B cell (primary cell): ENCODE data around the gene CST7. TPM values are rescaled to one million over a fixed set of nuclear protein-coding genes. Genes with fewer than 3 reads are reported as not detected.

Experiments used
- ATAC-seq: fragments of 200-7000 bp; cut with Tn5 transposase; one replicate; pipeline ENCODE4 v1.10.0; 2021; ENCODE audit warnings: low read depth, mild to moderate bottlenecking, moderate number of reproducible peaks, moderate library complexity
- CTCF ChIA-PET: fragments of 350-600 bp; sonication (Branson Sonifier 250); formaldehyde crosslinking; loops from one replicate; lab custom pipeline; 2021; ENCODE audit warnings: antibody characterized with exemption, inconsistent platforms; lab: Charles Lee
- POLR2A ChIA-PET: fragments of 350-600 bp; sonication (Branson Sonifier 250); formaldehyde crosslinking; loops from one replicate; lab custom pipeline; 2021; ENCODE audit warnings: antibody characterized with exemption; lab: Charles Lee
- DNase-seq: peaks from one replicate; pipeline ENCODE4 v3.0.0; 2013
- H2AFZ ChIP-seq: 2 replicates; pipeline ENCODE4 v1.6.1; 2012; ENCODE audit warnings: mild to moderate bottlenecking, low read depth, low read length; ENCODE audit not compliant: insufficient read depth, poor library complexity, severe bottlenecking
- H3K27ac ChIP-seq, 2 donors: 1 replicate in 1 of 2; 2 replicates in 1 of 2; pipeline ENCODE4 v1.5.1; 2012 to 2013; ENCODE audit warnings: low read length in 2 of 2, mild to moderate bottlenecking in 2 of 2, moderate library complexity in 1 of 2
- H3K27me3 ChIP-seq, 4 experiments: fragments of 200-600 bp in 1 of 4; sonication (generic) in 1 of 4; replicated peaks in 1 of 4; 1 replicate in 2 of 4; 2 replicates in 2 of 4; pipeline versions ENCODE4 v1.6.1 to v1.7.0; 2013 to 2016; ENCODE audit warnings: low read length in 3 of 4, mild to moderate bottlenecking in 2 of 4, mixed read lengths in 1 of 4, moderate library complexity in 1 of 4; ENCODE audit not compliant: insufficient read depth in 4 of 4, control insufficient read depth in 3 of 4; ENCODE audit errors: control extremely low read depth in 1 of 4
- H3K36me3 ChIP-seq, 2 experiments: replicated peaks in 1 of 2; 1 replicate in 1 of 2; 2 replicates in 1 of 2; pipeline versions ENCODE4 v1.6.1 to v1.7.1; 2013; ENCODE audit warnings: low read length in 1 of 2; ENCODE audit not compliant: insufficient read depth in 2 of 2, control insufficient read depth in 1 of 2; ENCODE audit errors: control extremely low read depth in 1 of 2, extremely low read depth in 1 of 2
- H3K4me1 ChIP-seq, 2 donors: fragments of 200-600 bp in 1 of 2; sonication (generic) in 1 of 2; 1 replicate in 1 of 2; 2 replicates in 1 of 2; pipeline versions ENCODE4 v1.5.1 to v1.6.1; 2013 to 2017; ENCODE audit warnings: low read length in 2 of 2; ENCODE audit not compliant: control insufficient read depth in 2 of 2, insufficient read depth in 2 of 2
- H3K4me2 ChIP-seq: replicated peaks from 2 replicates; pipeline ENCODE3; 2012; ENCODE audit warnings: mild to moderate bottlenecking, low read depth, low read length; ENCODE audit not compliant: poor library complexity, severe bottlenecking
- H3K4me3 ChIP-seq, 5 experiments: fragments of 200-600 bp in 1 of 5; sonication (generic) in 1 of 5; 1 replicate in 3 of 5; 2 replicates in 2 of 5; pipeline versions ENCODE4 v1.5.1 to v1.7.0; 2011 to 2016; ENCODE audit warnings: low read length in 4 of 5, mild to moderate bottlenecking in 4 of 5, low read depth in 2 of 5, control low read depth in 1 of 5, moderate library complexity in 1 of 5; ENCODE audit not compliant: insufficient read depth in 1 of 5; ENCODE audit errors: control extremely low read depth in 1 of 5, extremely low read depth in 1 of 5
- H3K79me2 ChIP-seq: fragments of 200-600 bp; sonication (generic); one replicate; pipeline ENCODE4 v1.6.0; 2016; ENCODE audit warnings: low read length; ENCODE audit not compliant: control insufficient read depth, insufficient read depth
- H3K9ac ChIP-seq: fragments of 200-600 bp; sonication (generic); 2 replicates; pipeline ENCODE4 v1.6.1; 2017; ENCODE audit warnings: mild to moderate bottlenecking, low read length, moderate library complexity
- H3K9me3 ChIP-seq, 3 donors: one replicate each; pipeline versions ENCODE4 v1.6.1 to v1.7.1; 2013; ENCODE audit warnings: low read length in 2 of 3; ENCODE audit not compliant: control insufficient read depth in 2 of 3, insufficient read depth in 1 of 3; ENCODE audit errors: control extremely low read depth in 1 of 3
- H4K20me1 ChIP-seq: 2 replicates; pipeline ENCODE4 v1.6.0; 2012; ENCODE audit warnings: mild to moderate bottlenecking, low read length; ENCODE audit not compliant: insufficient read depth, control insufficient read depth, poor library complexity, severe bottlenecking
- H3K27ac Mint-ChIP-seq: one replicate; pipeline ENCODE4 v1.8.0; 2021; ENCODE audit warnings: mixed read lengths
- H3K27me3 Mint-ChIP-seq: one replicate; pipeline ENCODE4 v1.8.0; 2021; ENCODE audit warnings: mixed read lengths
- H3K4me1 Mint-ChIP-seq: one replicate; pipeline ENCODE4 v1.8.0; 2021; ENCODE audit warnings: mixed read lengths
- H3K4me3 Mint-ChIP-seq: one replicate; pipeline ENCODE4 v1.8.0; 2021; ENCODE audit warnings: mixed read lengths
- H3K9me3 Mint-ChIP-seq: one replicate; pipeline ENCODE4 v1.8.0; 2022; ENCODE audit warnings: mixed read lengths; ENCODE audit not compliant: insufficient read depth
- CTCF ChIP-seq: fragments of 200-600 bp; IDR thresholded peaks from one replicate; pipeline ENCODE4 v1.8.0; 2022; ENCODE audit warnings: antibody characterized with exemption, mild to moderate bottlenecking
- EZH2 ChIP-seq: IDR thresholded peaks from 2 replicates; pipeline ENCODE4 v1.6.1; 2012; ENCODE audit warnings: borderline replicate concordance, low read depth, mild to moderate bottlenecking, moderate library complexity, low read length; ENCODE audit not compliant: insufficient read depth, poor library complexity, severe bottlenecking
- WGBS: methylation state at CpG from one replicate; pipeline ENCODE4 v1.1.5; 2013; ENCODE audit warnings: missing lambda C conversion rate; ENCODE audit not compliant: insufficient coverage; 5-methylcytosine and 5-hydroxymethylcytosine counted together
- intact Hi-C: fragments of 100-400 bp; cut with micrococcal nuclease; formaldehyde crosslinking; loops from one replicate; pipeline ENCODE4 v1.10.0; 2022
- polyA plus RNA-seq: library from polyadenylated mRNA; depleted of rRNA; stranded (reverse); fragments of >200 nt; gene quantifications from 2 replicates; pipeline ENCODE4 v1.2.3, GENCODE V29; 2012
- total RNA-seq, 2 donors: library from RNA; stranded (reverse); fragments of 120-200 nt in 1 of 2; gene quantifications; 1 replicate in 1 of 2; 2 replicates in 1 of 2; pipeline versions ENCODE4 v1.2.3 to v1.2.4, GENCODE V29; 2013 to 2022

The CST7 gene
- total and polyA plus RNA-seq, 2 donors (not counting 1 experiment from before 2014, with no cell fraction given): 0.94 to 3.4 TPM

GRCh38 chr20:24984961-24985640 is 36.0 kb downstream of the CST7 start:
- Histone ChIP-seq H3K9me3 (peaks cover 0 to 8% (median 0%) of the 10 kb centered on the region in 3 donors), H4K20me1 (no peaks in the 10 kb centered on the region), H3K79me2 (peaks cover 50% of the 10 kb centered on the region), H3K4me2 (no peak overlapping the region), H3K4me3 (no peak overlapping the region), H3K27me3 (no peaks in the 10 kb centered on the region), H3K9ac (no peak overlapping the region), H3K4me1 (peaks cover 0 to 6% of the 10 kb centered on the region in 2 donors), H2AFZ (no peak overlapping the region), H3K27ac (no peak overlapping the region), H3K36me3 (peaks cover 0 to 20% of the 10 kb centered on the region in 2 experiments)
- Mint-ChIP-seq H3K4me1 (peaks cover 10% of the 10 kb centered on the region), H3K27ac (no peak overlapping the region), H3K4me3 (no peak overlapping the region), H3K9me3 (no peaks in the 10 kb centered on the region), H3K27me3 (no peaks in the 10 kb centered on the region)
- POLR2A ChIA-PET: interaction anchor here (0.6 kb wide), 1 partner anchor 68 kb away, joined by 5 read pairs; no protein-coding TSS in a partner anchor
- CTCF ChIA-PET: interaction anchor here (1.0 kb wide), 1 partner anchor 11 kb away, joined by 3 read pairs; no protein-coding TSS in a partner anchor
- ATAC-seq (no peak), DNase-seq (no peak)
- TF ChIP-seq EZH2 (no peak), CTCF (no peak)
- WGBS: no CpG with 5 or more reads among the region's 3 CpGs
- intact Hi-C loops: no loop called here

GRCh38 chr20:24985802-24986201 is 36.7 kb downstream of the CST7 start:
- Histone ChIP-seq H3K9ac (no peak overlapping the region), H2AFZ (no peak overlapping the region), H3K27me3 (no peaks in the 10 kb centered on the region), H3K79me2 (peaks cover 51% of the 10 kb centered on the region), H3K4me2 (no peak overlapping the region), H3K4me1 (no peaks in the 10 kb centered on the region), H3K4me3 (no peak overlapping the region), H3K9me3 (peaks cover 0 to under 1% (median 0%) of the 10 kb centered on the region in 3 donors), H3K36me3 (peaks cover 0 to 13% of the 10 kb centered on the region in 2 experiments), H3K27ac (no peak overlapping the region), H4K20me1 (no peaks in the 10 kb centered on the region)
- Mint-ChIP-seq H3K27ac (no peak overlapping the region), H3K9me3 (no peaks in the 10 kb centered on the region), H3K4me3 (no peak overlapping the region), H3K27me3 (no peaks in the 10 kb centered on the region), H3K4me1 (peaks cover 13% of the 10 kb centered on the region)
- TF ChIP-seq EZH2 (no peak), CTCF (no peak)
- DNase-seq: no peak
- ChIA-PET CTCF (interaction anchor here (1.0 to 1.4 kb wide), 2 partner anchors 78 to 201 kb away, joined by 4 to 5 read pairs; no protein-coding TSS in a partner anchor), POLR2A (no interaction called here)
- ATAC-seq: no peak
- WGBS: 86% methylated on average over 5 of the region's 6 CpGs
- intact Hi-C loops: no loop called here
